Measurements from ENCODE around the gene DTNA.

Gene DTNA

GRCh38 chr18:34863702-34864101, 153.6 kb downstream of the DTNA start:
- TF ChIP-seq CTCF (conservative IDR thresholded peaks at IDR 0.05; ENCODE audit: low read length) = no peak
- DNase-seq (ENCODE audit: low read depth) = no peak
- no peak overlapping the region for H3K4me3 ChIP-seq (ENCODE audit: low read length)

GRCh38 chr18:34864836-34865497, 154.9 kb downstream of the DTNA start:
- H3K4me3 ChIP-seq (ENCODE audit: low read length) = no peak overlapping the region

GRCh38 chr18:34866310-34866709, 156.2 kb downstream of the DTNA start:
- no peak for TF ChIP-seq CTCF (conservative IDR thresholded peaks at IDR 0.05; ENCODE audit: low read length)
- no peak for DNase-seq (ENCODE audit: low read depth)
- no peak overlapping the region for H3K4me3 ChIP-seq (ENCODE audit: low read length)

More at GRCh38 chr18:34864836-34865497, 154.9 kb downstream of the DTNA start:
- no peak for DNase-seq (ENCODE audit: low read depth)
- TF ChIP-seq CTCF (conservative IDR thresholded peaks at IDR 0.05; ENCODE audit: low read length) = no peak

GRCh38 chr18:34866739-34867138, 156.6 kb downstream of the DTNA start:
- H3K4me3 ChIP-seq (ENCODE audit: low read length) = no peak overlapping the region
- TF ChIP-seq CTCF (conservative IDR thresholded peaks at IDR 0.05; ENCODE audit: low read length) = peak; percentile 51
- peak; percentile 7 for DNase-seq (ENCODE audit: low read depth)

- no peak overlapping the region for H3K4me3 ChIP-seq (ENCODE audit: low read length)
- peak; percentile 17; the same call in 1 of the 2 replicates for TF ChIP-seq CTCF (conservative IDR thresholded peaks at IDR 0.05; ENCODE audit: low read length)
- DNase-seq (ENCODE audit: low read depth) = no peak
Observed at GRCh38 chr18:34867520-34867919, 157.4 kb downstream of the DTNA start.

- no peak for DNase-seq (ENCODE audit: low read depth)
- TF ChIP-seq CTCF (conservative IDR thresholded peaks at IDR 0.05; ENCODE audit: low read length) = no peak
- no peak overlapping the region for H3K4me3 ChIP-seq (ENCODE audit: low read length)
Observed at GRCh38 chr18:34870555-34871310, 160.6 kb downstream of the DTNA start.

- TF ChIP-seq CTCF (conservative IDR thresholded peaks at IDR 0.05; ENCODE audit: low read length) = no peak
- H3K4me3 ChIP-seq (ENCODE audit: low read length) = no peak overlapping the region
- no peak for DNase-seq (ENCODE audit: low read depth)
Observed at GRCh38 chr18:34871435-34871834, 161.3 kb downstream of the DTNA start.
